H9 (cell line): ENCODE data around the gene ZWILCH. TPM values are rescaled to one million over a fixed set of nuclear protein-coding genes. Genes with fewer than 3 reads are reported as not detected.

Experiments
- DNase-seq: peaks from one replicate; pipeline ENCODE4 v3.0.0-alpha.2; 2017
- H2AFZ ChIP-seq: one replicate; pipeline ENCODE4 v1.6.1; 2013; ENCODE audit warnings: mild to moderate bottlenecking, low read length, control low read depth, moderate library complexity
- H2AK5ac ChIP-seq: 2 replicates; pipeline ENCODE4 v1.6.1; 2013; ENCODE audit warnings: low read length, control low read depth, mixed read lengths; ENCODE audit not compliant: insufficient read length
- H2BK120ac ChIP-seq: one replicate; pipeline ENCODE4 v1.6.1; 2013; ENCODE audit warnings: low read depth, mild to moderate bottlenecking, low read length, control low read depth, inconsistent platforms; ENCODE audit not compliant: poor library complexity, severe bottlenecking
- H2BK12ac ChIP-seq: 2 replicates; pipeline ENCODE4 v1.6.1; 2013; ENCODE audit warnings: low read length, control low read depth, mixed read lengths, low read depth; ENCODE audit not compliant: insufficient read length
- H2BK15ac ChIP-seq: 2 replicates; pipeline ENCODE4 v1.6.1; 2013; ENCODE audit warnings: low read depth, low read length, control low read depth
- H2BK20ac ChIP-seq: one replicate; pipeline ENCODE4 v1.6.1; 2013; ENCODE audit warnings: low read depth, mild to moderate bottlenecking, low read length, control low read depth, inconsistent platforms; ENCODE audit not compliant: poor library complexity, severe bottlenecking
- H2BK5ac ChIP-seq: 2 replicates; pipeline ENCODE4 v1.6.1; 2013; ENCODE audit warnings: low read length, control low read depth, mixed read lengths; ENCODE audit not compliant: insufficient read length
- H3K14ac ChIP-seq: 2 replicates; pipeline ENCODE4 v1.6.1; 2013; ENCODE audit warnings: low read length, control low read depth; ENCODE audit not compliant: insufficient read depth
- H3K18ac ChIP-seq: 2 replicates; pipeline ENCODE4 v1.6.1; 2013; ENCODE audit warnings: low read depth, mild to moderate bottlenecking, mixed read lengths, low read length, control low read depth; ENCODE audit not compliant: insufficient read length
- H3K23ac ChIP-seq: 2 replicates; pipeline ENCODE4 v1.6.1; 2013; ENCODE audit warnings: low read length, control low read depth, mixed read lengths, low read depth; ENCODE audit not compliant: insufficient read length
- H3K23me2 ChIP-seq: 2 replicates; pipeline ENCODE4 v1.6.1; 2013; ENCODE audit warnings: low read depth, mild to moderate bottlenecking, mixed read lengths, low read length, control low read depth; ENCODE audit not compliant: insufficient read length, poor library complexity, severe bottlenecking
- H3K27ac ChIP-seq: 2 replicates; pipeline ENCODE4 v1.5.1; 2013; ENCODE audit warnings: low read length, control low read depth, mixed read lengths, low read depth; ENCODE audit not compliant: insufficient read length
- H3K27me3 ChIP-seq: 2 replicates; pipeline ENCODE4 v1.6.1; 2013; ENCODE audit warnings: low read length, control low read depth, inconsistent platforms; ENCODE audit not compliant: insufficient read depth
- H3K4ac ChIP-seq: 2 replicates; pipeline ENCODE4 v1.6.1; 2013; ENCODE audit warnings: low read depth, mild to moderate bottlenecking, control low read depth, inconsistent platforms, low read length, moderate library complexity
- H3K4me1 ChIP-seq: 2 replicates; pipeline ENCODE4 v1.6.1; 2013; ENCODE audit warnings: low read length, control low read depth, inconsistent platforms; ENCODE audit not compliant: insufficient read depth
- H3K4me2 ChIP-seq: 2 replicates; pipeline ENCODE4 v1.6.1; 2013; ENCODE audit warnings: low read length, control low read depth, mixed read lengths; ENCODE audit not compliant: insufficient read length, insufficient read depth
- H3K56ac ChIP-seq: 2 replicates; pipeline ENCODE4 v1.6.1; 2013; ENCODE audit warnings: low read depth, mild to moderate bottlenecking, mixed read lengths, low read length, control low read depth; ENCODE audit not compliant: insufficient read length
- H3K79me1 ChIP-seq: 2 replicates; pipeline ENCODE4 v1.6.1; 2013; ENCODE audit warnings: low read depth, mild to moderate bottlenecking, moderate library complexity, low read length, control low read depth, inconsistent platforms; ENCODE audit not compliant: insufficient read depth, poor library complexity, severe bottlenecking
- H3K79me2 ChIP-seq: 2 replicates; pipeline ENCODE4 v1.6.1; 2013; ENCODE audit warnings: low read length, control low read depth, inconsistent platforms; ENCODE audit not compliant: insufficient read depth
- H3K9ac ChIP-seq: 2 replicates; pipeline ENCODE4 v1.6.1; 2013; ENCODE audit warnings: low read length, control low read depth, mixed read lengths; ENCODE audit not compliant: insufficient read length; ENCODE audit errors: extremely low read depth
- H3K9me3 ChIP-seq: one replicate; pipeline ENCODE4 v1.6.1; 2013; ENCODE audit warnings: low read depth, low read length, inconsistent platforms; ENCODE audit not compliant: control insufficient read depth
- H3T11ph ChIP-seq: one replicate; pipeline ENCODE4 v1.6.1; 2013; ENCODE audit warnings: mild to moderate bottlenecking, low read length, control low read depth, inconsistent platforms
- H4K20me1 ChIP-seq: one replicate; pipeline ENCODE4 v1.6.1; 2013; ENCODE audit not compliant: control insufficient read depth, insufficient read length, insufficient read depth
- H4K5ac ChIP-seq: 2 replicates; pipeline ENCODE4 v1.6.1; 2013; ENCODE audit warnings: low read depth, mild to moderate bottlenecking, mixed read lengths, low read length, control low read depth; ENCODE audit not compliant: insufficient read length
- H4K8ac ChIP-seq: replicated peaks from 2 replicates; pipeline ENCODE4 v1.6.1; 2013; ENCODE audit warnings: low read length, control low read depth, mixed read lengths, low read depth; ENCODE audit not compliant: insufficient read length
- H4K91ac ChIP-seq: 2 replicates; pipeline ENCODE4 v1.6.1; 2013; ENCODE audit warnings: low read depth, mild to moderate bottlenecking, moderate library complexity, mixed read lengths, low read length, control low read depth; ENCODE audit not compliant: insufficient read length
- H3K27ac Mint-ChIP-seq, 3 experiments: 2 replicates in 2 of 3; 3 replicates in 1 of 3; pipeline ENCODE4 v1.8.0; 2020 to 2021; ENCODE audit warnings: mixed read lengths in 3 of 3, mild to moderate bottlenecking in 1 of 3, moderate library complexity in 1 of 3
- H3K27me3 Mint-ChIP-seq: 2 replicates; pipeline ENCODE4 v1.8.0; 2021; ENCODE audit warnings: low read depth, mild to moderate bottlenecking, moderate library complexity, mixed read lengths
- H3K36me3 Mint-ChIP-seq, 3 experiments: 2 replicates in 2 of 3; 3 replicates in 1 of 3; pipeline ENCODE4 v1.8.0; 2020 to 2021; ENCODE audit warnings: low read depth in 3 of 3, mixed read lengths in 3 of 3; ENCODE audit not compliant: insufficient read depth in 1 of 3
- H3K4me1 Mint-ChIP-seq, 2 experiments: 2 replicates each; pipeline ENCODE4 v1.8.0; 2020; ENCODE audit warnings: mixed read lengths in 2 of 2
- H3K4me3 Mint-ChIP-seq, 2 experiments: 2 replicates in 1 of 2; 3 replicates in 1 of 2; pipeline ENCODE4 v1.8.0; 2020 to 2021; ENCODE audit warnings: mild to moderate bottlenecking in 2 of 2, mixed read lengths in 2 of 2, moderate library complexity in 1 of 2
- H3K9me3 Mint-ChIP-seq, 2 experiments: 2 replicates in 1 of 2; 3 replicates in 1 of 2; pipeline ENCODE4 v1.8.0; 2020; ENCODE audit warnings: mild to moderate bottlenecking in 2 of 2, mixed read lengths in 2 of 2, moderate library complexity in 1 of 2
- WGBS: extraction: QIAGEN DNeasy Blood & Tissue Kit; methylation state at CpG from one replicate; pipeline ENCODE4 v1.1.7; 2013; ENCODE audit warnings: missing lambda C conversion rate, low lambda C conversion rate, mixed read lengths; ENCODE audit not compliant: insufficient read length; ENCODE audit errors: extremely low coverage; 5-methylcytosine and 5-hydroxymethylcytosine counted together
- total RNA-seq: library from RNA; stranded (reverse); gene quantifications from 2 replicates; pipeline ENCODE4 v1.2.1, GENCODE V29; 2021
- TF ChIP-seq, protein P1 (sequence below): fragments of 200-600 bp; sonication (generic); conservative IDR thresholded peaks from 3 replicates; pipeline ENCODE4 v1.8.0; 2021; ENCODE audit warnings: antibody characterized with exemption, mild to moderate bottlenecking

ZWILCH gene
- total RNA-seq, 1 experiment from 2014 or later, result 47.2 TPM

DNA sequence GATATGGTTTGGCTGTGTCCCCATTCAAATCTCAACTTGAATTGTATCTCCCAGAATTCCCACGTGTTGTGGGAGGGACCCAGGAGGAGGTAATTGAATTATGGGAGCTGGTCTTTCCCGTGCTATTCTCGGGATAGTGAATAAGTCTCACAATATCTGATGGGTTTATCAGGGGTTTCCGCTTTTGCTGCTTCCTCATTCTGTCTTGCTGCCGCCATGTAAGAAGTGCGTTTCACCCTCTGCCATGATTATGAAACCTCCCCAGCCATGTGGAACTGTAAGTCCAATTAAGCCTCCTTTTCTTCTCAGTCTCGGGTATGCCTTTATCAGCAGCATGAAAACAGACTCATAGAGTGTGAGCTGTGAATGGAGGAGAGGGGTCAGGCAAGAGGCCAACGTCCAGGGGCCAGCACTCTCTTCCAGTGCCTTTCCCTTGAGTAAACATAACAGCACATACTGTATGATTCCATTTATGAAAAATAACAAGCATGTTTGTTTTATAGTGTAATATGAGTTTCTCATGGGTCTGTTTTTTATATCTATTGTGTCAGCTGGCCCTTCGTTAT lies 76.9 kb downstream of the ZWILCH start:
- H3K36me3 Mint-ChIP-seq, result no peaks in the 10 kb centered on the region
- H3K4me2 ChIP-seq, result no peak overlapping the region
- no peak overlapping the region for H2BK20ac ChIP-seq
- H3K9ac ChIP-seq, result no peak overlapping the region
- no peaks in the 10 kb centered on the region for H3K9me3 ChIP-seq
- no peak overlapping the region for H4K5ac ChIP-seq
- no peak overlapping the region for H2BK5ac ChIP-seq
- H3K79me1 ChIP-seq, result no peaks in the 10 kb centered on the region
- H2AK5ac ChIP-seq, result no peak overlapping the region
- H4K91ac ChIP-seq, result no peak overlapping the region
- H2AFZ ChIP-seq, result no peak overlapping the region
- no peaks in the 10 kb centered on the region for H3K27me3 ChIP-seq
- no peaks in the 10 kb centered on the region for H3K23me2 ChIP-seq
- H3K27ac ChIP-seq, result no peak overlapping the region
- DNase-seq, result no peak
- TF ChIP-seq, protein P1, sequence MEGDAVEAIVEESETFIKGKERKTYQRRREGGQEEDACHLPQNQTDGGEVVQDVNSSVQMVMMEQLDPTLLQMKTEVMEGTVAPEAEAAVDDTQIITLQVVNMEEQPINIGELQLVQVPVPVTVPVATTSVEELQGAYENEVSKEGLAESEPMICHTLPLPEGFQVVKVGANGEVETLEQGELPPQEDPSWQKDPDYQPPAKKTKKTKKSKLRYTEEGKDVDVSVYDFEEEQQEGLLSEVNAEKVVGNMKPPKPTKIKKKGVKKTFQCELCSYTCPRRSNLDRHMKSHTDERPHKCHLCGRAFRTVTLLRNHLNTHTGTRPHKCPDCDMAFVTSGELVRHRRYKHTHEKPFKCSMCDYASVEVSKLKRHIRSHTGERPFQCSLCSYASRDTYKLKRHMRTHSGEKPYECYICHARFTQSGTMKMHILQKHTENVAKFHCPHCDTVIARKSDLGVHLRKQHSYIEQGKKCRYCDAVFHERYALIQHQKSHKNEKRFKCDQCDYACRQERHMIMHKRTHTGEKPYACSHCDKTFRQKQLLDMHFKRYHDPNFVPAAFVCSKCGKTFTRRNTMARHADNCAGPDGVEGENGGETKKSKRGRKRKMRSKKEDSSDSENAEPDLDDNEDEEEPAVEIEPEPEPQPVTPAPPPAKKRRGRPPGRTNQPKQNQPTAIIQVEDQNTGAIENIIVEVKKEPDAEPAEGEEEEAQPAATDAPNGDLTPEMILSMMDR, result no peak
- no peak overlapping the region for H3T11ph ChIP-seq
- no peaks in the 10 kb centered on the region for H4K20me1 ChIP-seq
- no peak overlapping the region; a peak in 1 of 7 replicates for H3K27ac Mint-ChIP-seq
- no peak overlapping the region for H3K14ac ChIP-seq
- no peaks in the 10 kb centered on the region for H3K9me3 Mint-ChIP-seq
- no CpG with 5 or more reads among the region's 9 CpGs for WGBS
- H2BK12ac ChIP-seq, result no peak overlapping the region
- no peak overlapping the region for H3K18ac ChIP-seq
- H3K4ac ChIP-seq, result no peak overlapping the region
- no peak overlapping the region for H3K4me3 Mint-ChIP-seq
- H3K4me1 ChIP-seq, result no peaks in the 10 kb centered on the region
- H3K4me1 Mint-ChIP-seq, result peaks cover 2 to 13% of the 10 kb centered on the region in 2 experiments
- no peaks in the 10 kb centered on the region; the same call in 1 of the 2 replicates for H3K27me3 Mint-ChIP-seq
- H3K23ac ChIP-seq, result no peak overlapping the region
- H2BK120ac ChIP-seq, result no peak overlapping the region
- no peak overlapping the region for H2BK15ac ChIP-seq
- no peak overlapping the region for H4K8ac ChIP-seq
- no peak overlapping the region for H3K56ac ChIP-seq
- H3K79me2 ChIP-seq, result no peaks in the 10 kb centered on the region
